ENCODE data around the gene PXYLP1.

The PXYLP1 gene

DNA sequence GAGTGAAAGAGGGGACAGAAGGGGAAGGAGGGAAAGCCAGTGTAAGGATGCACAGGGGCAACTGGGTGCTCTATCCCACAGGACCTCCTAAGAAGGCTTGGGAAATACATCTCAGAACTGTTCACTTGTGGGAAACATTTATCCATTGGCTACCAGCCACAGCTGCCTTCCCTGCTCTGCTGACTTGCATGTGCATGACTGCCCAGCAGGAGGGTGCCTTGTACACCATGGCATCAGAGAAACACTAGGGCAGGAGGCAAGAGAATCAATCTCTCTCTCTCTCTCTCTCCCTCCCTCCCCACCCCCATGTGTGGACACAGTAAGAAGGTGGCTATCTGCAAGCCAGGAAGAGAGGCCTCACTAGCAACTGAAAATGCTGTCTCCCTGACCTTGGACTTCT is 73.8 kb downstream of the PXYLP1 start:
- peak; percentile 23 for DNase-seq (ENCODE audit: low read depth)
- H3K4me3 ChIP-seq (ENCODE audit: low read depth, low read length), result no peak overlapping the region
- TF ChIP-seq, protein P1, sequence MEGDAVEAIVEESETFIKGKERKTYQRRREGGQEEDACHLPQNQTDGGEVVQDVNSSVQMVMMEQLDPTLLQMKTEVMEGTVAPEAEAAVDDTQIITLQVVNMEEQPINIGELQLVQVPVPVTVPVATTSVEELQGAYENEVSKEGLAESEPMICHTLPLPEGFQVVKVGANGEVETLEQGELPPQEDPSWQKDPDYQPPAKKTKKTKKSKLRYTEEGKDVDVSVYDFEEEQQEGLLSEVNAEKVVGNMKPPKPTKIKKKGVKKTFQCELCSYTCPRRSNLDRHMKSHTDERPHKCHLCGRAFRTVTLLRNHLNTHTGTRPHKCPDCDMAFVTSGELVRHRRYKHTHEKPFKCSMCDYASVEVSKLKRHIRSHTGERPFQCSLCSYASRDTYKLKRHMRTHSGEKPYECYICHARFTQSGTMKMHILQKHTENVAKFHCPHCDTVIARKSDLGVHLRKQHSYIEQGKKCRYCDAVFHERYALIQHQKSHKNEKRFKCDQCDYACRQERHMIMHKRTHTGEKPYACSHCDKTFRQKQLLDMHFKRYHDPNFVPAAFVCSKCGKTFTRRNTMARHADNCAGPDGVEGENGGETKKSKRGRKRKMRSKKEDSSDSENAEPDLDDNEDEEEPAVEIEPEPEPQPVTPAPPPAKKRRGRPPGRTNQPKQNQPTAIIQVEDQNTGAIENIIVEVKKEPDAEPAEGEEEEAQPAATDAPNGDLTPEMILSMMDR (IDR thresholded peaks at IDR 0.05; ENCODE audit: low read depth, low read length), result no peak
- TF ChIP-seq MYC (IDR thresholded peaks at IDR 0.05; ENCODE audit: low read depth, low read length) (no peak), POLR2A (IDR thresholded peaks at IDR 0.05; ENCODE audit: extremely low read depth, insufficient read length) (no peak)
- TF ChIP-seq, protein P2, sequence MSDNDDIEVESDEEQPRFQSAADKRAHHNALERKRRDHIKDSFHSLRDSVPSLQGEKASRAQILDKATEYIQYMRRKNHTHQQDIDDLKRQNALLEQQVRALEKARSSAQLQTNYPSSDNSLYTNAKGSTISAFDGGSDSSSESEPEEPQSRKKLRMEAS (IDR thresholded peaks at IDR 0.05; ENCODE audit: low read depth, low read length), result no peak

DNA sequence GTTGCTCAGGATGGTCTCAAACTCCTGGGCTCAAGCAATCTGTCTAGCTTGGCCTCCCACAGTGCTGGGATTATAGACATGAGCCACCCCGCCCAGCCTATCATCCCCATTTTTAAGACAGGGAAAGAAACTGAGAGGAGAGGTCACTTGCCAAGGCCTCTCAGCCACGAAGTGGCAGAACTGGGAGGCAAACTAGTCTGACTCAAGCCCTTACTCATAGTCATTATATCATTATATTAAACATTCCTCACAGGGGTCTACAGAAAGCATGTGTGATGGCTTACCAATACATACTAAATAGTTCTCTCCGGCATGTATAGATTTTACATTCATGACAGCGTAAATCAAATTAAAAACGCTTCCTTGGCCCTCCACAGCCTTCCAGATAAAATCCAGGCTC is 74.7 kb downstream of the PXYLP1 start:
- H3K4me3 ChIP-seq (ENCODE audit: low read depth, low read length), result no peak overlapping the region
- TF ChIP-seq, protein P2 (IDR thresholded peaks at IDR 0.05; ENCODE audit: low read depth, low read length), result no peak
- TF ChIP-seq, protein P1 (IDR thresholded peaks at IDR 0.05; ENCODE audit: low read depth, low read length), result no peak
- no peak for TF ChIP-seq MYC (IDR thresholded peaks at IDR 0.05; ENCODE audit: low read depth, low read length)
- no peak for TF ChIP-seq POLR2A (IDR thresholded peaks at IDR 0.05; ENCODE audit: extremely low read depth, insufficient read length)
- DNase-seq (ENCODE audit: low read depth), result no peak

DNA sequence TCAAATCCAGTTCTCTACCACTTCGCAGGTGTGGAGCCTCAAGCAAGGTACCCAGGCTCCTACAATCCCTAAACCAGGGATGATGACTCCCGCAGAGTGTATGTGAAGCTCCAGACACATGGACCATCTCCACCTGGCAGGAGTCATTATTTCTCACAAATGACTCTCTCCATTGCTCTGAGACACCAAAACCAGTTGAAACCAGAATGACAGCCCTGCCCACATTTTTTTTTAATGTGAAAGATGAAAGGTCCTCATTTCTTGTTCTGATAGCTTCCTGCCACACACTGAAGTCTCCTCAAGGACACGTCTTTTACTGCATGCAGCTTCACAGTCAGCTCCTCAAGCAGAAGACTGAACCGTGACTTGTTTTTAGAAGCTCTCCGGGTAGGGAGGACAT is 75.3 kb downstream of the PXYLP1 start:
- no peak for TF ChIP-seq POLR2A (IDR thresholded peaks at IDR 0.05; ENCODE audit: extremely low read depth, insufficient read length)
- TF ChIP-seq MYC (IDR thresholded peaks at IDR 0.05; ENCODE audit: low read depth, low read length), result no peak
- TF ChIP-seq, protein P2 (IDR thresholded peaks at IDR 0.05; ENCODE audit: low read depth, low read length), result no peak
- TF ChIP-seq, protein P1 (IDR thresholded peaks at IDR 0.05; ENCODE audit: low read depth, low read length), result no peak
- DNase-seq (ENCODE audit: low read depth), result no peak

DNA sequence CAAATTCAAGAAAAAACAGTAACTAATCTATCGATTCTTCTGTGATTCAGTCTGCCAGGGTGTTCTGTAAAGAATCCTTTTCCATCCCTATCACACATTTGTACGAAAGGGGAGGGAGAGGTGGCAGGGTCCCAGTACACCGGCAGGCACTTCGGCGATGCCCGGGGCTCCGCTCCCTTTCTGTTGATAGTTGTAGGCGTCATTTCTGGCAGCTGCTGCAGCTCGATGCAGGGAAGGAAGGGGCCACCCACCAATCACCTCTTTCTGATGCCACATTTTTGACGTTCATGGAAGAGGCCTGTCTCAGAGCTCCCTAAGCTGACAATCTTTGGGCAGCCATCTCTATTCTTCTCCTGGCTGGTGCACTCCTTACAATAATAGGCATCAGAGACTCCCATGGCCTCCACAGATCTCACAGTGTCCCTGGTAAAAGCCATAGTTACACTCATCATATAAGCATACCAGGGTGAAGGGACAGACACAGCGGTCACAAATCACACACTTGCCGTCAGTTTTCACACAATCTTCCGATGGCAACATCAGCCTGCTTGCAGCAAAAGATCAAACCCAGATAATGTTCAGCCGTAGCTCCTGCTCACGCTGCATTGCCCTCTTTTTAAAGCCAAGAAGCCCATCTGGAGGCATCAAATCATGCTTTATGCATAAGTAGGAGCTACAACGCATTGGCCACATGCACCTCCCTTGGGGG is 75.9 kb downstream of the PXYLP1 start:
- no peak for DNase-seq (ENCODE audit: low read depth)
- no peak overlapping the region for H3K4me3 ChIP-seq (ENCODE audit: low read depth, low read length)
- TF ChIP-seq, protein P2 (IDR thresholded peaks at IDR 0.05; ENCODE audit: low read depth, low read length), result no peak
- TF ChIP-seq POLR2A (IDR thresholded peaks at IDR 0.05; ENCODE audit: extremely low read depth, insufficient read length) (no peak), MYC (IDR thresholded peaks at IDR 0.05; ENCODE audit: low read depth, low read length) (no peak)
- TF ChIP-seq, protein P1 (IDR thresholded peaks at IDR 0.05; ENCODE audit: low read depth, low read length), result no peak

More for the DNA sequence above, 75.3 kb downstream of the PXYLP1 start:
- H3K4me3 ChIP-seq (ENCODE audit: low read depth, low read length), result no peak overlapping the region

DNA sequence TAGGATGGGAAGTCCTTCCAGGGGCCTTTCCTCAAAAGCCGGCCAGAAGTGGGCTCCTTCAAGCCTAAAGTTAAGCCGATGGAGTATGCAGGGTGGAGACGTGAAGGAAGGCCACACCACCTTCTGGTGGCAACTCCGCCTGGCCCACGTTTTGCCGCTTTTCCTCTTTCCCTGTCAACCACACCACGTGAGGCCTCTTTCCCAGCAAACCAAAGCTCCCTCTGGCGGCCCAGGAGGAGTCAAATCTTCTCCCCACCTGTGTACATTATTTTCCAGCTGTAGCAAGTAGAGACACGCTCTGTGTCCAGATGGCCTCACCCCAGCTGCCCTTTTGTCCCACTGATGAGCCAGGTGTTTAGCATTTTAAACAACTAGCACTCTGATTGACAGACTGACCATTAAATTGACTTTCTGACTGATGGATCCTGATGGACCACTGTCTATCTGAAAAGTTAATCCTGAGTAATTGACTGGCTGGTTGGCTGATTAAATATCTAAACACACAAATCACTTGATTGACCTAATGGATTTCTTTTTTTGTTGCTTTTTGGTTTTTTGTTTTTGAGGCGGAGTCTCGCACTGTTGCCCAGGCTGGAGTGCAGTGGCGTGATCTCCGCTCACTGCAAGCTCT is 77.1 kb downstream of the PXYLP1 start:
- H3K4me3 ChIP-seq (ENCODE audit: low read depth, low read length), result no peak overlapping the region
- TF ChIP-seq POLR2A (IDR thresholded peaks at IDR 0.05; ENCODE audit: extremely low read depth, insufficient read length), result no peak
- TF ChIP-seq, protein P2 (IDR thresholded peaks at IDR 0.05; ENCODE audit: low read depth, low read length), result no peak
- TF ChIP-seq, protein P1 (IDR thresholded peaks at IDR 0.05; ENCODE audit: low read depth, low read length), result no peak
- DNase-seq (ENCODE audit: low read depth), result no peak

Data from NB4 (cell line).